ENCODE data around the gene RAB18.

The RAB18 gene

DNA sequence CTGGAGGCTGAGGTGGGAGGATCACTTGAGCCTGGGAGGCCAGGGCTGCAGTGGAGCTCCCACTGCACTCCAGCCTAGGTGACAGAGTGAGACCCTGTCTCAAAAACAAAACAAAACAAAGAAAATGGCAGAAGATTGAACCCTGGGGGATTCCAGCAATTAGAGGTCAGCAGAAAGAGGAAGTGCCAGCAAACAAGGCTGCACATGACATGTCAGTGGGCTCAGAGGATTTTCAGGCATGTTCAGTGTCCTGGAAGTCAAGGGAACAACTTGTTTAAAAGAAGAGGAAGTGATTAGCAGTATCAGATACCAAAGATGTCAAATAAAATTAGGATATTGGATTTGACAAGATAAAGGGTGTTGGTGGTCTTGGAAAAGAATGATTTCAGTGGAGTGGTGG is 32.3 kb downstream of the RAB18 start:
- CTCF ChIA-PET: no interaction called here
- POLR2A ChIA-PET: no interaction called here
- Histone ChIP-seq H3K4me3 (ENCODE audit: low read depth, low read length) (no peak overlapping the region), H3K27ac (ENCODE audit: extremely low read depth, low read depth, low read length) (no peak overlapping the region), H3K9me3 (ENCODE audit: control insufficient read depth, insufficient read depth, low read depth, low read length) (no peaks in the 10 kb centered on the region), H3K4me1 (ENCODE audit: control insufficient read depth, insufficient read depth, low read length) (no peaks in the 10 kb centered on the region), H3K36me3 (ENCODE audit: control insufficient read depth in 2 of 2, insufficient read depth in 1 of 2, low read length in 2 of 2) (peaks cover 8 to 56% of the 10 kb centered on the region in 2 experiments)
- TF ChIP-seq MEIS1 (CRISPR knock-in tag; IDR thresholded peaks at IDR 0.05; ENCODE audit: borderline replicate concordance) (no peak), ZIC2 (tag by site-specific recombination; IDR thresholded peaks at IDR 0.05) (no peak), ZNF394 (tag by site-specific recombination; IDR thresholded peaks at IDR 0.05; ENCODE audit: borderline replicate concordance) (no peak), ZNF777 (tag by site-specific recombination; IDR thresholded peaks at IDR 0.05; ENCODE audit: borderline replicate concordance) (no peak), WT1 (tag by site-specific recombination; IDR thresholded peaks at IDR 0.05) (no peak), YY2 (tag by site-specific recombination; IDR thresholded peaks at IDR 0.05) (no peak), ZNF239 (tag by site-specific recombination; IDR thresholded peaks at IDR 0.05) (no peak), KLF8 (tag by site-specific recombination; IDR thresholded peaks at IDR 0.05) (no peak), TCF7L2 (IDR thresholded peaks at IDR 0.05; ENCODE audit: borderline replicate concordance, low read depth, low read length) (no peak), GFI1B (tag by site-specific recombination; IDR thresholded peaks at IDR 0.05) (no peak), ZNF670 (tag by site-specific recombination; IDR thresholded peaks at IDR 0.05; ENCODE audit: low read depth) (no peak)
- TF ChIP-seq, protein P1, sequence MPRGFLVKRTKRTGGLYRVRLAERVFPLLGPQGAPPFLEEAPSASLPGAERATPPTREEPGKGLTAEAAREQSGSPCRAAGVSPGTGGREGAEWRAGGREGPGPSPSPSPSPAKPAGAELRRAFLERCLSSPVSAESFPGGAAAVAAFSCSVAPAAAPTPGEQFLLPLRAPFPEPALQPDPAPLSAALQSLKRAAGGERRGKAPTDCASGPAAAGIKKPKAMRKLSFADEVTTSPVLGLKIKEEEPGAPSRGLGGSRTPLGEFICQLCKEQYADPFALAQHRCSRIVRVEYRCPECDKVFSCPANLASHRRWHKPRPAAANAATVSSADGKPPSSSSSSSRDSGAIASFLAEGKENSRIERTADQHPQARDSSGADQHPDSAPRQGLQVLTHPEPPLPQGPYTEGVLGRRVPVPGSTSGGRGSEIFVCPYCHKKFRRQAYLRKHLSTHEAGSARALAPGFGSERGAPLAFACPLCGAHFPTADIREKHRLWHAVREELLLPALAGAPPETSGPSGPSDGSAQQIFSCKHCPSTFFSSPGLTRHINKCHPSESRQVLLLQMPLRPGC (tag by site-specific recombination; IDR thresholded peaks at IDR 0.05): no peak
- TF ChIP-seq, protein P2, sequence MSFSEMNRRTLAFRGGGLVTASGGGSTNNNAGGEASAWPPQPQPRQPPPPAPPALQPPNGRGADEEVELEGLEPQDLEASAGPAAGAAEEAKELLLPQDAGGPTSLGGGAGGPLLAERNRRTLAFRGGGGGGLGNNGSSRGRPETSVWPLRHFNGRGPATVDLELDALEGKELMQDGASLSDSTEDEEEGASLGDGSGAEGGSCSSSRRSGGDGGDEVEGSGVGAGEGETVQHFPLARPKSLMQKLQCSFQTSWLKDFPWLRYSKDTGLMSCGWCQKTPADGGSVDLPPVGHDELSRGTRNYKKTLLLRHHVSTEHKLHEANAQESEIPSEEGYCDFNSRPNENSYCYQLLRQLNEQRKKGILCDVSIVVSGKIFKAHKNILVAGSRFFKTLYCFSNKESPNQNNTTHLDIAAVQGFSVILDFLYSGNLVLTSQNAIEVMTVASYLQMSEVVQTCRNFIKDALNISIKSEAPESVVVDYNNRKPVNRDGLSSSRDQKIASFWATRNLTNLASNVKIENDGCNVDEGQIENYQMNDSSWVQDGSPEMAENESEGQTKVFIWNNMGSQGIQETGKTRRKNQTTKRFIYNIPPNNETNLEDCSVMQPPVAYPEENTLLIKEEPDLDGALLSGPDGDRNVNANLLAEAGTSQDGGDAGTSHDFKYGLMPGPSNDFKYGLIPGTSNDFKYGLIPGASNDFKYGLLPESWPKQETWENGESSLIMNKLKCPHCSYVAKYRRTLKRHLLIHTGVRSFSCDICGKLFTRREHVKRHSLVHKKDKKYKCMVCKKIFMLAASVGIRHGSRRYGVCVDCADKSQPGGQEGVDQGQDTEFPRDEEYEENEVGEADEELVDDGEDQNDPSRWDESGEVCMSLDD (tag by site-specific recombination; IDR thresholded peaks at IDR 0.05): no peak

DNA sequence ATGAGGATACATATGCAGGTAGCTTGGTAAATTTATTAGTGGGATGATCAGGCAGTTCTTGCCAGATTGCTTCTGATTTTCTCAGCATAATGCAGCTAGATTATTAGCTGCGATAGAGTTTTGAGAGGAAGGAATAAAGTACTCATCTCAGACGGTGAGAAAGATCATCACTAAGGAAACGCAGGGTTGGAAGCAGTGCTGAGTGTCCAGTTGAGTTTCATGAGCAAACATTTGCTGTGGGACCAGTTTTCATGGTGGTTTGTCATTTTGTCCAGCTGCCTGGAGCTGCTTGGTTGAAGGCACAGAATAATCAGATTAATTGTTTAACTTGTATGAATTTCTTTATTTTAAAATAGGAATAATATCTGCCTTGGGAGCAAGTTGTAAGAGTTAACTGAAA is 33.1 kb downstream of the RAB18 start:
- TF ChIP-seq, protein P3, sequence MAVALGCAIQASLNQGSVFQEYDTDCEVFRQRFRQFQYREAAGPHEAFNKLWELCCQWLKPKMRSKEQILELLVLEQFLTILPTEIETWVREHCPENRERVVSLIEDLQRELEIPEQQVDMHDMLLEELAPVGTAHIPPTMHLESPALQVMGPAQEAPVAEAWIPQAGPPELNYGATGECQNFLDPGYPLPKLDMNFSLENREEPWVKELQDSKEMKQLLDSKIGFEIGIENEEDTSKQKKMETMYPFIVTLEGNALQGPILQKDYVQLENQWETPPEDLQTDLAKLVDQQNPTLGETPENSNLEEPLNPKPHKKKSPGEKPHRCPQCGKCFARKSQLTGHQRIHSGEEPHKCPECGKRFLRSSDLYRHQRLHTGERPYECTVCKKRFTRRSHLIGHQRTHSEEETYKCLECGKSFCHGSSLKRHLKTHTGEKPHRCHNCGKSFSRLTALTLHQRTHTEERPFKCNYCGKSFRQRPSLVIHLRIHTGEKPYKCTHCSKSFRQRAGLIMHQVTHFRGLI (tag by site-specific recombination; IDR thresholded peaks at IDR 0.05): no peak
- TF ChIP-seq ZNF549 (tag by site-specific recombination; IDR thresholded peaks at IDR 0.05): no peak
- ChIA-PET CTCF (no interaction called here), POLR2A (no interaction called here)

DNA sequence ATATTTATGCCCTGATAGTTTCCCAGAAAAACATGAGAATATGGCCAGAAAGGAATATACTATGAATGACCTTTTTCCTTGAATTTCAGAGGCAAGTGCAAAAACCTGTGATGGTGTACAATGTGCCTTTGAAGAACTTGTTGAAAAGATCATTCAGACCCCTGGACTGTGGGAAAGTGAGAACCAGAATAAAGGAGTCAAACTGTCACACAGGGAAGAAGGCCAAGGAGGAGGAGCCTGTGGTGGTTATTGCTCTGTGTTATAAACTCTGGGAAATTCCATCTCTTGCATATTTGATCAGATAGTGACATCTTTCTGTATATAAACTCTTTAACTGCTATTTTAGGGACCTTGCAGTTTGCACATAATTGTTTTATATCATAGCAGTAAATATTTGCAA is 33.7 kb downstream of the RAB18 start:
- peaks cover 11 to 58% of the 10 kb centered on the region in 2 experiments for H3K36me3 ChIP-seq (ENCODE audit: control insufficient read depth in 2 of 2, insufficient read depth in 1 of 2, low read length in 2 of 2)
- ChIA-PET POLR2A (no interaction called here), CTCF (no interaction called here)
- no peak overlapping the region for H3K27ac ChIP-seq (ENCODE audit: extremely low read depth, low read depth, low read length)
- no peak overlapping the region for H3K4me3 ChIP-seq (ENCODE audit: low read depth, low read length)
- no peaks in the 10 kb centered on the region for H3K9me3 ChIP-seq (ENCODE audit: control insufficient read depth, insufficient read depth, low read depth, low read length)
- 0 out of 2 replicates have a peak, but pooled peaks cover 2% of the 10 kb centered on the region for H3K4me1 ChIP-seq (ENCODE audit: control insufficient read depth, insufficient read depth, low read length)
- TF ChIP-seq, protein P4, sequence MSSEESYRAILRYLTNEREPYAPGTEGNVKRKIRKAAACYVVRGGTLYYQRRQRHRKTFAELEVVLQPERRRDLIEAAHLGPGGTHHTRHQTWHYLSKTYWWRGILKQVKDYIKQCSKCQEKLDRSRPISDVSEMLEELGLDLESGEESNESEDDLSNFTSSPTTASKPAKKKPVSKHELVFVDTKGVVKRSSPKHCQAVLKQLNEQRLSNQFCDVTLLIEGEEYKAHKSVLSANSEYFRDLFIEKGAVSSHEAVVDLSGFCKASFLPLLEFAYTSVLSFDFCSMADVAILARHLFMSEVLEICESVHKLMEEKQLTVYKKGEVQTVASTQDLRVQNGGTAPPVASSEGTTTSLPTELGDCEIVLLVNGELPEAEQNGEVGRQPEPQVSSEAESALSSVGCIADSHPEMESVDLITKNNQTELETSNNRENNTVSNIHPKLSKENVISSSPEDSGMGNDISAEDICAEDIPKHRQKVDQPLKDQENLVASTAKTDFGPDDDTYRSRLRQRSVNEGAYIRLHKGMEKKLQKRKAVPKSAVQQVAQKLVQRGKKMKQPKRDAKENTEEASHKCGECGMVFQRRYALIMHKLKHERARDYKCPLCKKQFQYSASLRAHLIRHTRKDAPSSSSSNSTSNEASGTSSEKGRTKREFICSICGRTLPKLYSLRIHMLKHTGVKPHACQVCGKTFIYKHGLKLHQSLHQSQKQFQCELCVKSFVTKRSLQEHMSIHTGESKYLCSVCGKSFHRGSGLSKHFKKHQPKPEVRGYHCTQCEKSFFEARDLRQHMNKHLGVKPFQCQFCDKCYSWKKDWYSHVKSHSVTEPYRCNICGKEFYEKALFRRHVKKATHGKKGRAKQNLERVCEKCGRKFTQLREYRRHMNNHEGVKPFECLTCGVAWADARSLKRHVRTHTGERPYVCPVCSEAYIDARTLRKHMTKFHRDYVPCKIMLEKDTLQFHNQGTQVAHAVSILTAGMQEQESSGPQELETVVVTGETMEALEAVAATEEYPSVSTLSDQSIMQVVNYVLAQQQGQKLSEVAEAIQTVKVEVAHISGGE (tag by site-specific recombination; conservative IDR thresholded peaks at IDR 0.05; ENCODE audit: low read depth): no peak
- no peak for TF ChIP-seq ZNF621 (tag by site-specific recombination; IDR thresholded peaks at IDR 0.05)
- no peak for TF ChIP-seq ZBTB21 (tag by site-specific recombination; IDR thresholded peaks at IDR 0.05)
- TF ChIP-seq, protein P5, sequence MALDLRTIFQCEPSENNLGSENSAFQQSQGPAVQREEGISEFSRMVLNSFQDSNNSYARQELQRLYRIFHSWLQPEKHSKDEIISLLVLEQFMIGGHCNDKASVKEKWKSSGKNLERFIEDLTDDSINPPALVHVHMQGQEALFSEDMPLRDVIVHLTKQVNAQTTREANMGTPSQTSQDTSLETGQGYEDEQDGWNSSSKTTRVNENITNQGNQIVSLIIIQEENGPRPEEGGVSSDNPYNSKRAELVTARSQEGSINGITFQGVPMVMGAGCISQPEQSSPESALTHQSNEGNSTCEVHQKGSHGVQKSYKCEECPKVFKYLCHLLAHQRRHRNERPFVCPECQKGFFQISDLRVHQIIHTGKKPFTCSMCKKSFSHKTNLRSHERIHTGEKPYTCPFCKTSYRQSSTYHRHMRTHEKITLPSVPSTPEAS (tag by site-specific recombination; IDR thresholded peaks at IDR 0.05): no peak
- TF ChIP-seq, protein P6, sequence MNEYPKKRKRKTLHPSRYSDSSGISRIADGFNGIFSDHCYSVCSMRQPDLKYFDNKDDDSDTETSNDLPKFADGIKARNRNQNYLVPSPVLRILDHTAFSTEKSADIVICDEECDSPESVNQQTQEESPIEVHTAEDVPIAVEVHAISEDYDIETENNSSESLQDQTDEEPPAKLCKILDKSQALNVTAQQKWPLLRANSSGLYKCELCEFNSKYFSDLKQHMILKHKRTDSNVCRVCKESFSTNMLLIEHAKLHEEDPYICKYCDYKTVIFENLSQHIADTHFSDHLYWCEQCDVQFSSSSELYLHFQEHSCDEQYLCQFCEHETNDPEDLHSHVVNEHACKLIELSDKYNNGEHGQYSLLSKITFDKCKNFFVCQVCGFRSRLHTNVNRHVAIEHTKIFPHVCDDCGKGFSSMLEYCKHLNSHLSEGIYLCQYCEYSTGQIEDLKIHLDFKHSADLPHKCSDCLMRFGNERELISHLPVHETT (tag by site-specific recombination; IDR thresholded peaks at IDR 0.05): no peak

More for the DNA sequence above, 33.1 kb downstream of the RAB18 start:
- no peak overlapping the region for H3K27ac ChIP-seq (ENCODE audit: extremely low read depth, low read depth, low read length)
- no peak overlapping the region for H3K4me3 ChIP-seq (ENCODE audit: low read depth, low read length)
- no peaks in the 10 kb centered on the region for H3K9me3 ChIP-seq (ENCODE audit: control insufficient read depth, insufficient read depth, low read depth, low read length)
- peaks cover 8 to 56% of the 10 kb centered on the region in 2 experiments for H3K36me3 ChIP-seq (ENCODE audit: control insufficient read depth in 2 of 2, insufficient read depth in 1 of 2, low read length in 2 of 2)
- 0 out of 2 replicates have a peak, but pooled peaks cover 2% of the 10 kb centered on the region for H3K4me1 ChIP-seq (ENCODE audit: control insufficient read depth, insufficient read depth, low read length)

All from HEK293 (cell line).